ENCODE data around the gene SLC35E3.

SLC35E3 gene

GRCh38 chr12:68771223-68771925, 25.4 kb downstream of the SLC35E3 start:
- no peak for DNase-seq

GRCh38 chr12:68772714-68773113, 26.7 kb downstream of the SLC35E3 start:
- no peak for DNase-seq

DNA sequence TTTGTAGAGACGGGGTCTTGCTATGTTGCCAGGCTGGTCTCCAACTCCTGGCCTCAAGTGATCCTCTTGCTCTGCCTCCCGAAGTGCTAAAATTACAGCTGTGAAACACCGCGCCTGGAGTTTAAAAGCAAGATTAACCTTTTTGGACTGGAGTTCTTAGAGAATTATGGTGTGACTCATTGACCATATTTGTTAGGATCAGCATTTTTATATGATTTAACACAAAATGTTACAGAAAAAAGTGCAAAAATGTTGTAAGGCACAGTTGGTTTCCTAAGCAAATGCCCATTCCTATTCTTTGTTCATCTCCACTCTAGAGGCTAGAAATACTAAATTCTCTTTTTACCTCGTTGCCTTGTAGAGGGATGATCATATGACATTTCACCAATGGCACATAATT, 27.6 kb downstream of the SLC35E3 start:
- DNase-seq = no peak

DNA sequence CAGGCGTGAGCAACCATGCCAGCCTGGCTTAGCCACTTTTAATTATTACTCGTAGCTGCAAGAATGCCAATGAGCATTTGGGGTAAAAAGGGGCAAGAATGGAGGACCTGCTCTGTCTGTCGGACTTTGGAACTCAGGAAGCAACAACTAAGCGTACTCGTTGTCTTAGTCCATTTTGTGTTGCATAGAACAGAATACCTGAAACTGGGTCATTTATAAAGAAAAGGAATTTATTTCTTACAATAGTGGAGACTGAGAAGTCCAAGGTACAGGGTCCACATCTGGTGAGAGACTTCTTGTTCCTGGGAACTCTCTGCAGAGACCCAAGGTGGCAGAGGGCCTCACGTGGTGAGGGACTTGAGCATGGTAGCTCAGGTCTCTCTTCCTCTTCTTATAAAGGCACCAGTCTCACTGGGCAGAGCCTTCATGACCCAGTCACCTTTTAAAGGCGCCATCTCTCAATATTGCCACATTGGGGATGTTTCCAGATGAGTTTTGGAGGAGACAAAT, 29.2 kb downstream of the SLC35E3 start:
- DNase-seq = no peak

DNA sequence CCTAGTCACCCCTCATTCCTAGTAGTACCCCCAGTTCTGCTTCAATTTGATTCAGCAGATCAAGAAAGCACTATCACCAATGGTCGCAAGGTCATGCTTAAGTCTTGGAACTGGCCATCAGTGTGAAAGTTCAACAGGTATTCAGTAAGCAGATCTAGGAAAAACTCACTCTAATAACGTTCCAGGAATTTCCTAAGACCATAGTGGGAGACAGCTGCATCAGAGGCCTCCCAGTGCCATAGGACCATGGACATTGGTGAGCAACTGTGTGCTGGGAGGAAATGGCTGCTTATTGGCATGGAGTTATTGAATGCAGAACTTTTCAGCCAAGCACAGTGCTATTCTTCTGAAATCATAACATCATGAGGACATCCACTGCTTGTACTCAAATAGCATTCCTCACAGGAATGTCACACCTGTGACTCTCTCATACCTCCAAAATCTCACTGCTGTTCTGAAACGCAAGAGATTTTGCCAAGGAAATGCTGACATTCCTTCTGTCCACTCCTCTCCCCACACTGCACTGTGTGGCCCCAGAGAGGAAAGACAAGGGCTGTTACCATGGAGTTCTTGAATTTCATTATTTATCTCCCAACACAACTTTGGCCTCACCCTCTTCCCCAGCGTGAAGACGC, 31.1 kb downstream of the SLC35E3 start:
- no peak for DNase-seq

DNA sequence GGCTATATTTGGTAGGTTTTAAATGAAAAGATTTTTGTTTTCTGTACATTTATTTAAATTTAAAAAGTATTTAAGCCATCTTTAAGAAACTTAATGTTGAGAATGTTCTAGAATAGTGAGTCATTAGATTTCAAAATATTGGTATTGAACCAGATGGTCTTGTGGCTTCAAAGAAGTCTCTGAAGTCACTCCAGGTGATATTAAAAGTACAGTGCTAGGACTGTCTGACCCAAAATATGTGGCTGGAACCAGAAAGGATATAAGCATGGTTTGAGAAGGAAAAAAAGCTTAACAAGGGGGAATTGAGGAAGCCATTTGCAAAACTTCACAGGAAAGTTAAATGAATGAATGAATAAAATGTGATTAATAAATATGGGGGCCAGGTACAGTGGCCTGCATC, 33.3 kb downstream of the SLC35E3 start:
- no peak for DNase-seq

DNA sequence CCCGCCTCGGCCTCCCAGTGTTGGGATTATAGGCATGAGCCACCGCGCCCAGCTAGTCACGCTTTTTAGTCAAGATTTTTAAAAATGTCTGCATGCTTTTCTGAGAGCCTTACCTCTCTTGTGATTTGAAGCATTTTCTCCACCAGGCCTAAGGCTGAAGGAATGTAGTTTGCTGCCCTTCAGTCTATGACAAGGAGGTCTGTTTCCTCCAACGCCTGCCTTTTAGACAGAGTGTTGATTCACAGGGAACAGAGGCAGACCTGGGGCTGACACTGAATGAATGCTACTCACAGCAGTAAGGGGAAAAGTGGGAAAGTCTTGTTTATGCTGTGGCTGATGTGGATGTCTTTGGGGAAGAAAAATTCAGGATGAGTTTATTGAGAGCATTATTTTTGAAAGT, 34.8 kb downstream of the SLC35E3 start:
- no peak for DNase-seq

DNA sequence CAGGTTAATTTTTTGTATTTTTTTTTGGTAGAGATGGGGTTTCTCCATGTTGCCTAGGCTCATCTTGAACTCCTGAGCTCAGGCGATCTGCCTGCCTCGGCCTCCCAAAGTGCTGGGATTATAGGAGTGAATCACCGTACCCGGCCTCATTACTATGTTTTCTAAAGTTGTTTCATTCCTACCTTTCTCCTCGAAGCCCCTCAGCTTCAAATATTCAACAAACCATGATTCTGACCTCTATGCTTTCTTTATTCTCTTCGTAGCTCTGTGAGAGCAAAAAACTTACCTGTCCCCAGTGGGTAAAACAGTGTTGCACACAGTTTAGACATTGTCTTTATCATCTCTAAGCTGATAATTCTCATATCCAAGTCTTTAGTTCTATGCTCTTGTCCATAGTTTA, 35.8 kb downstream of the SLC35E3 start:
- DNase-seq = no peak

DNA sequence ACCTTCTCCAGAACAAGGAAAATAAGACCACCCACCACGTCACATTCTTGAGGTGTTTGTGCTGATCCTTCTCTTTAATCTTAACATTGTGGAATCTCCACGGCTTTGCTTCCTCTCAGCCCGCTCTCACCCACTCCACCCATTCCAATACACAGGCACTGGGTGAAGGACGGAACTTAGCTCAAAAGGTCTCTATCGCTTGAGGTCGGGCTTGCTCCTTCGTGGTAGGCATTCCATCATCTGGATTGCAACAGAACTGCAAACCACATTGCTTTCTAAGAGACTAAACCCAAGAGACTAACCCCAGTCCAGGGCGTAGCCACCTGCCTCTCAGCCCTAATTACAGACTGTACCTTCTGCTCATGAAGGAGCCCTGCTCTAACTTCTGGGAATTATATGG, 38.0 kb downstream of the SLC35E3 start:
- DNase-seq = no peak

- no peak for DNase-seq
Measured at GRCh38 chr12:68785358-68785757, 39.4 kb downstream of the SLC35E3 start.

GRCh38 chr12:68785823-68786222, 39.8 kb downstream of the SLC35E3 start:
- no peak for DNase-seq

DNA sequence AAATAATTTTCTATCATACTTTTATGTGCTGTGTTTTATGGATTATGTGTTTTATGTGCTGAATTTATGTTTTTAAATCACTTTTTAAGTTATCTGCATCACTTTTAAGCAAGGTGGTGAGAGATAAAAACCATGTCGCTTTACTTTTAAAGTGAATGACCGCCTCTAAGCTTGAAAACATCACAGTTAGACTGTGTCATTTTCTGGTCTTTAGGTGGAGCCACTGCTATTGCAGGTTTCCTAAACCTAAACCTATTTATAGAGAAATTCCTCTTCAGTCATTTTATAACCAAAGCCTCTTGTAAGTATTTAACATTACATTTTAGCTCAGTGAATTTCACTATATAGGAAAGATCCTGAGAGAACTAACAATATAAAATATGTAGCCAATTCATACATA, 41.0 kb downstream of the SLC35E3 start:
- peak; percentile 22 for DNase-seq

- no peak for DNase-seq
Measured at GRCh38 chr12:68788554-68789143, 42.7 kb downstream of the SLC35E3 start.

GRCh38 chr12:68789144-68789878, 43.3 kb downstream of the SLC35E3 start:
- DNase-seq = no peak

- no peak for DNase-seq
Measured at GRCh38 chr12:68790081-68790951, 44.3 kb downstream of the SLC35E3 start.

GRCh38 chr12:68790952-68791234, 44.9 kb downstream of the SLC35E3 start:
- no peak for DNase-seq

DNA sequence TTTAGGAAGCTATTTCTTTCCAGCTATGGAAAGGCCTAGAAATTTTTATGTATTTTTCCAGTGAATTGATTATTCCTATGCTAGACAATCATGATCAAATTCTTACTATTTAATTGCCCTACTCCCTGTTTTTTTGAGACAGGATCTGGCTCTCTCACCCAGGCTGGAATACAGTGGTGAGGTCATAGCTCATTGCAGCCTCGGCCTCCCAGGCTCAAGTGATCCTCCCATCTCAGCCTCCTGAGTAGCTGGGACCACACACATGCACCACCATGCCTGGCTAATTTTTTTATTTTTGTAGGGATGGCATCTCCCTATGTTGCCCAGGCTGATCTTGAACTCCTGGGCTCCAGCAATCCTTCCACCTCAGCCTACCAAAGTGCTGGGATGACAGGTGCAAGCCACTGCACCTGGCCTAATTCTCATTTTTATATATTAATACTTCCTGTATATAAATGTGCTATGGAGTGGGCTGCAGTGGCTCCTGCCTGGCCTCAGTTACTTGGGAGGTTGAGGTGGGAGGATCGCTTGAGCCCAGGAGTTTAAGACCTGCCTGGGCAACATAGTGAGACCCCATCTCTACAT, 46.0 kb downstream of the SLC35E3 start:
- no peak for DNase-seq

- DNase-seq = peak; percentile 10
Measured at GRCh38 chr12:68792952-68793351, 47.0 kb downstream of the SLC35E3 start.

DNA sequence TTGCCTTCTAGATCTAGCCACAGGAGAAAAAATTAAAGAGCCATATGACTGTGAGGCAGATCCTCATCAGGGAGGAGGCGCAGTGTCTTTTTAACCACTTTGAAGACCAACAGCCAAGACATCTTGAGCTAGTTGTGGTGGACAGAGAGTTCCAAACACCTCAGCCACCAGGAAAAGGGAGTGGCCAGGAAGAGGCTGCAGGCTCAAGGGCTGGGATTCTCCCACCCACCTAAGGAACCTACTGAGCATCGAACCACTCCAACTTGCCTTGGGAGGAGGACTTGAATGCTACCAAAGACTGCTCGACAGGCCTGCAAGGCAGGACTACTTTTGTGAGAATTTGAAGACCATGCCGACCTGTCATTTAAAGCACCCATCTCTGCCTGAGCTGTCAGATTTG, 47.5 kb downstream of the SLC35E3 start:
- DNase-seq = no peak

DNA sequence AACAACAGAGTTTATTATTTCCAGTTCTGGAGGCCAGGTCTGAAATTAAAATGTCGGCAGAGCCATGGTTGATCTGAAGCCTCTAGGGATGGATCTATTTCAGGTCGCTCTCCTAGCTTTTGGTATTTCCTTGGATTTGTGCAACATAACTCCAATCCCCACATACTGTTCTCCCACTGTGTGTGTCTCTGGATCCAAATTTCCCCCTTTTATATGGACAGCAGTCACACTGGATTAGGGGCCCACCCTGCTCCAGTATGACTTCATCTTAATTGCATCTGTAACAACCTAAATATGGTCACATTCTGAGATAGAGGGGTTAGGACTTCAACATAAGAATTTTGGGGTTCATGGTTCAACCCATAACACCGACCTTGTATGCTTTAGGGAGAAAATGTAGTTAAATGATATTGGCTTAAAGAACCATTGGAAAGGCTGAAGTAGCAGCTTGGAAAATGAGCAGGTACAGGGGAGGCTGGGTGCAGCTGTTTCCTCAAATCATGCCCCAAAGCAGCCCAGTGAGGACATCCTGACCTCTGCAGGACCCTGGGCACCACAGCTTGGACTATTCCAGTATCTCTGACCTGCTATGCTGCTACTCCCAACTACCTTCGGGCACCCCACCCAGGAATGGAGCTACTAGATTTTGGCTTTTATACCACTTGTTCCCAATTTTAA, 48.1 kb downstream of the SLC35E3 start:
- DNase-seq = no peak

GRCh38 chr12:68794653-68795251, 48.8 kb downstream of the SLC35E3 start:
- no peak for DNase-seq

Measured in midbrain (tissue), 1 donor.